B cell (primary cell): ENCODE measurements around the gene CAPRIN1. TPM values are rescaled to one million over a fixed set of nuclear protein-coding genes. Genes with fewer than 3 reads are reported as not detected.

Source experiments
- ATAC-seq: fragments of 200-7000 bp; cut with Tn5 transposase; one replicate; pipeline ENCODE4 v1.10.0; 2021; ENCODE audit warnings: low read depth, mild to moderate bottlenecking, moderate number of reproducible peaks, moderate library complexity
- CTCF ChIA-PET: fragments of 350-600 bp; sonication (Branson Sonifier 250); formaldehyde crosslinking; loops from one replicate; lab custom pipeline; 2021; ENCODE audit warnings: antibody characterized with exemption, inconsistent platforms; lab: Charles Lee
- POLR2A ChIA-PET: fragments of 350-600 bp; sonication (Branson Sonifier 250); formaldehyde crosslinking; loops from one replicate; lab custom pipeline; 2021; ENCODE audit warnings: antibody characterized with exemption; lab: Charles Lee
- DNase-seq: peaks from one replicate; pipeline ENCODE4 v3.0.0; 2013
- H2AFZ ChIP-seq: 2 replicates; pipeline ENCODE4 v1.6.1; 2012; ENCODE audit warnings: mild to moderate bottlenecking, low read depth, low read length; ENCODE audit not compliant: insufficient read depth, poor library complexity, severe bottlenecking
- H3K27ac ChIP-seq, 2 donors: 1 replicate in 1 of 2; 2 replicates in 1 of 2; pipeline ENCODE4 v1.5.1; 2012 to 2013; ENCODE audit warnings: low read length in 2 of 2, mild to moderate bottlenecking in 2 of 2, moderate library complexity in 1 of 2
- H3K27me3 ChIP-seq, 4 experiments: fragments of 200-600 bp in 1 of 4; sonication (generic) in 1 of 4; replicated peaks in 1 of 4; 1 replicate in 2 of 4; 2 replicates in 2 of 4; pipeline versions ENCODE4 v1.6.1 to v1.7.0; 2013 to 2016; ENCODE audit warnings: low read length in 3 of 4, mild to moderate bottlenecking in 2 of 4, mixed read lengths in 1 of 4, moderate library complexity in 1 of 4; ENCODE audit not compliant: insufficient read depth in 4 of 4, control insufficient read depth in 3 of 4; ENCODE audit errors: control extremely low read depth in 1 of 4
- H3K36me3 ChIP-seq, 2 experiments: replicated peaks in 1 of 2; 1 replicate in 1 of 2; 2 replicates in 1 of 2; pipeline versions ENCODE4 v1.6.1 to v1.7.1; 2013; ENCODE audit warnings: low read length in 1 of 2; ENCODE audit not compliant: insufficient read depth in 2 of 2, control insufficient read depth in 1 of 2; ENCODE audit errors: control extremely low read depth in 1 of 2, extremely low read depth in 1 of 2
- H3K4me1 ChIP-seq, 2 donors: fragments of 200-600 bp in 1 of 2; sonication (generic) in 1 of 2; 1 replicate in 1 of 2; 2 replicates in 1 of 2; pipeline versions ENCODE4 v1.5.1 to v1.6.1; 2013 to 2017; ENCODE audit warnings: low read length in 2 of 2; ENCODE audit not compliant: control insufficient read depth in 2 of 2, insufficient read depth in 2 of 2
- H3K4me2 ChIP-seq: replicated peaks from 2 replicates; pipeline ENCODE3; 2012; ENCODE audit warnings: mild to moderate bottlenecking, low read depth, low read length; ENCODE audit not compliant: poor library complexity, severe bottlenecking
- H3K4me3 ChIP-seq, 5 experiments: fragments of 200-600 bp in 1 of 5; sonication (generic) in 1 of 5; 1 replicate in 3 of 5; 2 replicates in 2 of 5; pipeline versions ENCODE4 v1.5.1 to v1.7.0; 2011 to 2016; ENCODE audit warnings: low read length in 4 of 5, mild to moderate bottlenecking in 4 of 5, low read depth in 2 of 5, control low read depth in 1 of 5, moderate library complexity in 1 of 5; ENCODE audit not compliant: insufficient read depth in 1 of 5; ENCODE audit errors: control extremely low read depth in 1 of 5, extremely low read depth in 1 of 5
- H3K79me2 ChIP-seq: fragments of 200-600 bp; sonication (generic); one replicate; pipeline ENCODE4 v1.6.0; 2016; ENCODE audit warnings: low read length; ENCODE audit not compliant: control insufficient read depth, insufficient read depth
- H3K9ac ChIP-seq: fragments of 200-600 bp; sonication (generic); 2 replicates; pipeline ENCODE4 v1.6.1; 2017; ENCODE audit warnings: mild to moderate bottlenecking, low read length, moderate library complexity
- H3K9me3 ChIP-seq, 3 donors: one replicate each; pipeline versions ENCODE4 v1.6.1 to v1.7.1; 2013; ENCODE audit warnings: low read length in 2 of 3; ENCODE audit not compliant: control insufficient read depth in 2 of 3, insufficient read depth in 1 of 3; ENCODE audit errors: control extremely low read depth in 1 of 3
- H4K20me1 ChIP-seq: 2 replicates; pipeline ENCODE4 v1.6.0; 2012; ENCODE audit warnings: mild to moderate bottlenecking, low read length; ENCODE audit not compliant: insufficient read depth, control insufficient read depth, poor library complexity, severe bottlenecking
- H3K27ac Mint-ChIP-seq: one replicate; pipeline ENCODE4 v1.8.0; 2021; ENCODE audit warnings: mixed read lengths
- H3K27me3 Mint-ChIP-seq: one replicate; pipeline ENCODE4 v1.8.0; 2021; ENCODE audit warnings: mixed read lengths
- H3K4me1 Mint-ChIP-seq: one replicate; pipeline ENCODE4 v1.8.0; 2021; ENCODE audit warnings: mixed read lengths
- H3K4me3 Mint-ChIP-seq: one replicate; pipeline ENCODE4 v1.8.0; 2021; ENCODE audit warnings: mixed read lengths
- H3K9me3 Mint-ChIP-seq: one replicate; pipeline ENCODE4 v1.8.0; 2022; ENCODE audit warnings: mixed read lengths; ENCODE audit not compliant: insufficient read depth
- CTCF ChIP-seq: fragments of 200-600 bp; IDR thresholded peaks from one replicate; pipeline ENCODE4 v1.8.0; 2022; ENCODE audit warnings: antibody characterized with exemption, mild to moderate bottlenecking
- EZH2 ChIP-seq: IDR thresholded peaks from 2 replicates; pipeline ENCODE4 v1.6.1; 2012; ENCODE audit warnings: borderline replicate concordance, low read depth, mild to moderate bottlenecking, moderate library complexity, low read length; ENCODE audit not compliant: insufficient read depth, poor library complexity, severe bottlenecking
- WGBS: methylation state at CpG from one replicate; pipeline ENCODE4 v1.1.5; 2013; ENCODE audit warnings: missing lambda C conversion rate; ENCODE audit not compliant: insufficient coverage; 5-methylcytosine and 5-hydroxymethylcytosine counted together
- intact Hi-C: fragments of 100-400 bp; cut with micrococcal nuclease; formaldehyde crosslinking; loops from one replicate; pipeline ENCODE4 v1.10.0; 2022
- polyA plus RNA-seq: library from polyadenylated mRNA; depleted of rRNA; stranded (reverse); fragments of >200 nt; gene quantifications from 2 replicates; pipeline ENCODE4 v1.2.3, GENCODE V29; 2012
- total RNA-seq, 2 donors: library from RNA; stranded (reverse); fragments of 120-200 nt in 1 of 2; gene quantifications; 1 replicate in 1 of 2; 2 replicates in 1 of 2; pipeline versions ENCODE4 v1.2.3 to v1.2.4, GENCODE V29; 2013 to 2022

Gene CAPRIN1
- total and polyA plus RNA-seq, 2 donors (not counting 1 experiment from before 2014, with no cell fraction given) = 31.7 to 133 TPM

GRCh38 chr11:34072832-34073231 lies 21.3 kb downstream of the CAPRIN1 start:
- Histone ChIP-seq H3K9ac (no peak overlapping the region), H3K79me2 (peaks cover 66% of the 10 kb centered on the region), H3K9me3 (no peaks in the 10 kb centered on the region), H3K4me3 (no peak overlapping the region), H3K4me2 (no peak overlapping the region), H4K20me1 (peaks cover 75% of the 10 kb centered on the region), H3K27ac (no peak overlapping the region), H2AFZ (no peak overlapping the region), H3K27me3 (no peaks in the 10 kb centered on the region), H3K4me1 (peaks cover 4 to 5% of the 10 kb centered on the region in 2 donors), H3K36me3 (peaks cover 5 to 64% of the 10 kb centered on the region in 2 experiments)
- WGBS = no CpG with 5 or more reads among the region's 2 CpGs
- POLR2A ChIA-PET = interaction anchor here (1.1 kb wide), 1 partner anchor 33 kb away, joined by 3 read pairs; no protein-coding TSS in a partner anchor
- ATAC-seq = no peak
- no peaks in the 10 kb centered on the region for H3K27me3 Mint-ChIP-seq
- H3K27ac Mint-ChIP-seq = no peak overlapping the region
- no peak overlapping the region for H3K4me3 Mint-ChIP-seq
- CTCF ChIA-PET = no interaction called here
- H3K4me1 Mint-ChIP-seq = peaks cover 23% of the 10 kb centered on the region
- intact Hi-C loops = no loop called here
- DNase-seq = no peak
- TF ChIP-seq EZH2 (no peak), CTCF (no peak)
- no peaks in the 10 kb centered on the region for H3K9me3 Mint-ChIP-seq

GRCh38 chr11:34074391-34074790 lies 22.9 kb downstream of the CAPRIN1 start:
- no peak for ATAC-seq
- DNase-seq = no peak
- H3K4me1 Mint-ChIP-seq = peaks cover 16% of the 10 kb centered on the region
- peak overlapping the region; percentile 17 for H3K27ac Mint-ChIP-seq
- Histone ChIP-seq H3K27me3 (no peaks in the 10 kb centered on the region), H3K4me2 (no peak overlapping the region), H3K9ac (no peak overlapping the region), H3K4me3 (no peak overlapping the region), H4K20me1 (peaks cover 63% of the 10 kb centered on the region), H3K79me2 (peaks cover 60% of the 10 kb centered on the region), H3K4me1 (no peaks in the 10 kb centered on the region), H3K9me3 (no peaks in the 10 kb centered on the region), H3K27ac (peak overlapping the region in 1 of 2 donors; percentile 45), H3K36me3 (peaks cover 5 to 80% of the 10 kb centered on the region in 2 experiments), H2AFZ (no peak overlapping the region)
- H3K27me3 Mint-ChIP-seq = no peaks in the 10 kb centered on the region
- ChIA-PET CTCF (no interaction called here), POLR2A (no interaction called here)
- no peaks in the 10 kb centered on the region for H3K9me3 Mint-ChIP-seq
- no peak overlapping the region for H3K4me3 Mint-ChIP-seq
- WGBS = 50% methylated on average over 3 of the region's 4 CpGs
- no peak for TF ChIP-seq CTCF
- TF ChIP-seq EZH2 = no peak
- intact Hi-C loops = no loop called here
